ENCODE results near the gene FRMPD4. TPM values are rescaled to one million over a fixed set of nuclear protein-coding genes. Genes with fewer than 3 reads are reported as not detected.

FRMPD4 gene
- total and polyA plus RNA-seq, 2 donors (not counting 3 experiments of a cell fraction or from before 2014, with no cell fraction given) = not detected

GRCh38 chrX:12174358-12174757 lies 36.1 kb downstream of the FRMPD4 start:
- dilution Hi-C loops (cut with MboI; ENCODE audit: extremely low pct_ligation_motif_present, low sequenced_read_pairs) = no loop called here
- Histone ChIP-seq H3K9me3 (replicated peaks; ENCODE audit: control insufficient read depth, insufficient read depth, low read length) (no peaks in the 10 kb centered on the region), H3K4me3 (replicated peaks in 1 of 3; ENCODE audit: insufficient read depth in 1 of 3, low read depth in 1 of 3, low read length in 3 of 3) (no peak overlapping the region), H3K4me1 (ENCODE audit: control insufficient read depth, extremely low read depth, insufficient read depth, low read length) (no peaks in the 10 kb centered on the region), H3K36me3 (ENCODE audit: control insufficient read depth in 2 of 2, extremely low read depth in 1 of 2, insufficient read depth in 2 of 2, low read length in 2 of 2) (no peaks in the 10 kb centered on the region), H3K9ac (replicated peaks; ENCODE audit: extremely low read depth, insufficient read depth, low read length) (no peak overlapping the region), H2AFZ (ENCODE audit: low read depth, low read length) (no peak overlapping the region), H3K4me2 (ENCODE audit: insufficient read depth, low read length) (no peak overlapping the region), H3K9me1 (replicated peaks; ENCODE audit: control insufficient read depth, extremely low read depth, insufficient read depth, low read length) (no peaks in the 10 kb centered on the region), H3K79me2 (ENCODE audit: control insufficient read depth, insufficient read depth, low read length) (no peaks in the 10 kb centered on the region), H4K20me1 (replicated peaks; ENCODE audit: control insufficient read depth, extremely low read depth, insufficient read depth, low read length) (no peaks in the 10 kb centered on the region), H3K27me3 (ENCODE audit: control insufficient read depth in 2 of 2, insufficient read depth in 2 of 2, low read length in 2 of 2) (no peaks in the 10 kb centered on the region), H3K27ac (ENCODE audit: insufficient read depth, low read depth, low read length) (no peak overlapping the region)
- no peak for TF ChIP-seq MYC (IDR thresholded peaks at IDR 0.05; ENCODE audit: low read depth, low read length)
- no peak for TF ChIP-seq FOS (IDR thresholded peaks at IDR 0.05; ENCODE audit: borderline replicate concordance, insufficient read depth, low read length)
- no peak for TF ChIP-seq EZH2 (IDR thresholded peaks at IDR 0.05; ENCODE audit: borderline replicate concordance, low read depth, low read length, severe bottlenecking)
- no peak for TF ChIP-seq GATA2 (IDR thresholded peaks at IDR 0.05; ENCODE audit: insufficient read depth, insufficient read length, low read depth, low read length)
- TF ChIP-seq MAX (IDR thresholded peaks at IDR 0.05; ENCODE audit: insufficient read depth, insufficient read length) = no peak
- TF ChIP-seq POLR2A (IDR thresholded peaks at IDR 0.05; ENCODE audit: low read depth, low read length) = no peak
- TF ChIP-seq JUN (IDR thresholded peaks at IDR 0.05; ENCODE audit: borderline replicate concordance, insufficient read depth, insufficient read length, low read depth) = no peak
- TF ChIP-seq CTCF (IDR thresholded peaks at IDR 0.05; ENCODE audit: extremely low read depth in 1 of 2, insufficient read depth in 1 of 2, low read depth in 1 of 2, low read length in 2 of 2) = no peak
- CTCF ChIA-PET = no interaction called here
- POLR2A ChIA-PET = no interaction called here
- DNase-seq (ENCODE audit: low read depth, low spot score) (no peak), FAIRE-seq (no peak)
- intact Hi-C loops (cut with micrococcal nuclease) = no loop called here
- no TSS peak for BruUV-seq (replicated peaks)
